Measurements from ENCODE around the gene SLC6A8.

Gene SLC6A8

DNA sequence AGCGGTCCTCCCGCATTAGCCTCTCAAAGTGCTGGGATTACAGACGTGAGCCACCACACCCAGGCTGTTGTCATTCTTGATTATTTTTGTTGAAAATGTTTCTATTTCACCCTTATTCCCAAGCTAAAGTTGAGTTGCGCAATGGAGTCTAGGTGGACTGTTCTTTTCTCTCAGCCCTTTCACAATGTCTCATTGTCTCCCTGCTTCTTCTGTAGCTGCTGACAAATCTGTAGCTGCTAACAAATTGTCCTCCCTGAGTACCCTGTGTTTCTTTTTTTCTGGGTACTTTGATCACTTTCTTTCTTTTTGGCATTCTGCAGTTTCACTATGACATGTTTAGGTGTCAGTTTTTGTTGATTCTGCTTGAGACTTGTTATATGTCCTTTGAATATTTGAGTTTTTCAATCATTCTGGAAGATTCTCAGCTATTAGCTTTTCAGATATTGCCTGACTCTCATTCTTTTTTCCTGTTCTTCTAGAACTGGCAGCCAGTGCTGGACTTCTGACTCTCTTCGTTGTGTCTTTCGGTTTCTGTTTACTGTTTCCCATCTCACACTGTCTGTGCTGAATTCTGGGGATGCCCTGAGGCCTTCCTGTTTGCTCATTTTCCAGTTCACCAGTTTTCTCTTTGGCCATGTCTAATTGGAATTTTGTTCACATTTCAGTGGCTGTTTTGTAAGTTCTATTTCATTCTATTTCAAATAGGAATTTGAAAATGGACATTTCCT, 43.6 kb downstream of the SLC6A8 start:
- no peak overlapping the region for H3K4me3 ChIP-seq (ENCODE audit: low read depth, low read length)
- DNase-seq (ENCODE audit: low read depth), result no peak
- TF ChIP-seq, protein P1, sequence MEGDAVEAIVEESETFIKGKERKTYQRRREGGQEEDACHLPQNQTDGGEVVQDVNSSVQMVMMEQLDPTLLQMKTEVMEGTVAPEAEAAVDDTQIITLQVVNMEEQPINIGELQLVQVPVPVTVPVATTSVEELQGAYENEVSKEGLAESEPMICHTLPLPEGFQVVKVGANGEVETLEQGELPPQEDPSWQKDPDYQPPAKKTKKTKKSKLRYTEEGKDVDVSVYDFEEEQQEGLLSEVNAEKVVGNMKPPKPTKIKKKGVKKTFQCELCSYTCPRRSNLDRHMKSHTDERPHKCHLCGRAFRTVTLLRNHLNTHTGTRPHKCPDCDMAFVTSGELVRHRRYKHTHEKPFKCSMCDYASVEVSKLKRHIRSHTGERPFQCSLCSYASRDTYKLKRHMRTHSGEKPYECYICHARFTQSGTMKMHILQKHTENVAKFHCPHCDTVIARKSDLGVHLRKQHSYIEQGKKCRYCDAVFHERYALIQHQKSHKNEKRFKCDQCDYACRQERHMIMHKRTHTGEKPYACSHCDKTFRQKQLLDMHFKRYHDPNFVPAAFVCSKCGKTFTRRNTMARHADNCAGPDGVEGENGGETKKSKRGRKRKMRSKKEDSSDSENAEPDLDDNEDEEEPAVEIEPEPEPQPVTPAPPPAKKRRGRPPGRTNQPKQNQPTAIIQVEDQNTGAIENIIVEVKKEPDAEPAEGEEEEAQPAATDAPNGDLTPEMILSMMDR (IDR thresholded peaks at IDR 0.05; ENCODE audit: control insufficient read depth, extremely low read depth, insufficient read depth), result no peak

DNA sequence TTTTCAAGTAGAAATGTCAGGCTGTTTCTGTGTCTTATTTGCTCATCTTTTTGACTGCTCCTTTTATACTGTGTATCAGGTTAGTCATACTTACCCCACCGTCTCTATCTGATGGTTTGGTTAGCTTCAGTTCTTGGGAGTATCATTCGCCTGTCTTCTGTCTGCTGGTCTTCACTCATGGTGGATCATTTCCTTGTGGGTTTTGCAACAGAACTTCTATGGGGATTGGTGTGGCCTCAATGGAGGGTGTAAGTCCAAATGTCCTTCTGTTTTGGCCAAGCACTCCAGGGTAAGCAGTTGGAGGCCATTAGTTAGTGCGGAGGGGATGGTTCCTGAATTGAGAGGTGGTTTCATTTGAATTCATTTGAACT, 44.1 kb downstream of the SLC6A8 start:
- H3K4me3 ChIP-seq (ENCODE audit: low read depth, low read length), result no peak overlapping the region
- TF ChIP-seq, protein P1 (IDR thresholded peaks at IDR 0.05; ENCODE audit: control insufficient read depth, extremely low read depth, insufficient read depth), result no peak
- DNase-seq (ENCODE audit: low read depth), result no peak

DNA sequence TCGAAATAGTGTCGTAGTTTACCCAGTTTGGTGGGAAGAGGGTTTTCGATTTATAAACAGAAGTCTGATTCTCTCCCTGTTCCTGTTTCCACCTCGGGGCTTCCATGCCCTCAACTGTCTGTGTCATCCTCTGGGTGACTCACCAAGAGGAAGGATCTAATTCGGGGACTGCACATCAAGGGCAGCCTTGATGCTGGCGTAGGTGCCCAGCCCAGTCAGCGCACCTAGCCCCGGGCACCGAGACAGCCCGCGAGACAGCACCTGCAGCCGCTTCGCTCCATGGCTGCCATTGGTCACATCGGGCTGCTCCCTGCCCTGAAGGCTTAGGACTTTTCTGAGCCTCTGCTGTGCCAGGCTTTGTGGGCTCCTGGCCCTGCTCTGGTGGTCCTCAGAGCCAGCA, 44.7 kb downstream of the SLC6A8 start:
- H3K4me3 ChIP-seq (ENCODE audit: low read depth, low read length), result no peak overlapping the region
- TF ChIP-seq, protein P1 (IDR thresholded peaks at IDR 0.05; ENCODE audit: control insufficient read depth, extremely low read depth, insufficient read depth), result no peak
- DNase-seq (ENCODE audit: low read depth), result no peak

DNA sequence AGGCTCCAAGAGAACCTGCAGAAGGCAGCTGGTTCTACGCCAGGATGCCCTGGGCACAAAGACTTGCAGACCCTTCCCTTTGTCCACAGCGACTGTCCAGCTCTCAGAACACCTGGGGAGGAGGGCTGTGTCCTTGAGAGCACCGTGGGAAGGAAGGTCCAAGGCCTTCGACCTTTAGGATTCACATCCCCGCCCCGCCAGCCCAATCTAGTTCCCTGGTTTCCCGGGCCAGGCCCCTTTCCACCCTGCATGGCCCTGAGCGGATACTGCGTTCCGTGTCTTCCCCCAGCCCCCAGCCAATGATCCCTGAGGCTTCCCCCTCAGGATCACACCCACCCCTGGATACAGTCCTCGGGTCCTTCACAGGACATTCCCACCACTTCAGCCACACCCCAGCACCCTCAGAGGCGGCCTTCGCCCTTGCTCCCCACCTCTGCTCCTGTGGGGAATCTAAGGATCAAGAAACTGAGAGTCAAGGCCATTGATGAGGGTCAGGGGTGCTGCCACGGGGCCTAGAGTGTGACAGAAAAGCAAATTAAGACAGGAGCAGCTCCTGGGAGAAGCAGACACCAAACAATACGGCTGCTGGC, 46.0 kb downstream of the SLC6A8 start:
- no peak overlapping the region for H3K4me3 ChIP-seq (ENCODE audit: low read depth, low read length)
- DNase-seq (ENCODE audit: low read depth), result no peak
- TF ChIP-seq, protein P1 (IDR thresholded peaks at IDR 0.05; ENCODE audit: control insufficient read depth, extremely low read depth, insufficient read depth), result no peak

DNA sequence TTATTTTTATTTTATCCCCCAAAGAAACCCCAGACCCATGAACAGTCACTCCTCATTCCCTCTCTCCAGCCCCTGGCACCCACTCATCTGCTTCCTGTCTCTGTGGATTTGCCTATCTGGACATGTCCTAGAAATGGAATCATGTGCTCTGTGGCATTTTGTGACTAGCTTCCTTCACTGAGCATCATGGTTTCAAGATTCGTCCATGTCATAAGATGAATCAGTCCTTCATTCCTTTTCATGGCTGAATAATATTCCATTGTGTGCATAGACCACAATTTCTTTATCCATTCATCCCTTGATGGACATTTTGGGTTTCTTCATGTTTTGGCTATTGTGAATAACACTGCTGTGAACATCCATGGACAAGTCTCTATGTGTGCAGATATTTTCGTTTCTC, 47.1 kb downstream of the SLC6A8 start:
- TF ChIP-seq, protein P1 (IDR thresholded peaks at IDR 0.05; ENCODE audit: control insufficient read depth, extremely low read depth, insufficient read depth), result no peak
- no peak for DNase-seq (ENCODE audit: low read depth)
- no peak overlapping the region for H3K4me3 ChIP-seq (ENCODE audit: low read depth, low read length)

DNA sequence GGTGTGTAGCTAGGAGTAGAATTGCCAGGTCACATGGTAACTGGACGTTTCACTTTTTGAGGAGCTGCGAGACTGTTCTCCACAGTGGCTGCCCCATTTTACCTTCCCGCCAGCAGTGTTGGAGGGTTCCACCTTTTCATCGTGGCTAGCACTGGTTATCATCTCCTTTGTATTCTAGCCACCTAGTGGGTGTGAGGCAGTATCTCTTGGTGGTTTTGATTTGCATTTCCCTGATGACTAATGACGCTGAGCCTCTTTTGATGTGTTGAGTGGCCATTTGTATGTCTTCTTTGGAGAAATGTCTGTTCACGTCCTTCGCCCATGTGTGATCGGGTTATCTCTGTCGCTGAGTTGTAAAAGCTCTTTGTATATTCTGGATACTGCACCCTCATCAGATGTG, 47.5 kb downstream of the SLC6A8 start:
- TF ChIP-seq, protein P1 (IDR thresholded peaks at IDR 0.05; ENCODE audit: control insufficient read depth, extremely low read depth, insufficient read depth), result no peak
- DNase-seq (ENCODE audit: low read depth), result no peak
- H3K4me3 ChIP-seq (ENCODE audit: low read depth, low read length), result no peak overlapping the region
